K562 (cell line): Measurements from ENCODE around the gene C19orf47. TPM values are rescaled to one million over a fixed set of nuclear protein-coding genes. Genes with fewer than 3 reads are reported as not detected.
A peak's percentile ranks its signal among the peaks of the same experiment; 100 is the strongest.

ENCODE experiments used
- EWSR1 ChIP-seq: fragments of 450-650 bp; IDR thresholded peaks from 2 replicates; pipeline ENCODE4 v1.6.1; 2018; ENCODE audit warnings: borderline replicate concordance, mild to moderate bottlenecking, low read depth, moderate library complexity; ENCODE audit not compliant: partially characterized antibody
- GATAD2B ChIP-seq: fragments of 450-650 bp; IDR thresholded peaks from 2 replicates; pipeline ENCODE4 v1.6.1; 2017; ENCODE audit warnings: mild to moderate bottlenecking, borderline replicate concordance
- HCFC1 ChIP-seq: IDR thresholded peaks from 2 replicates; pipeline ENCODE4 v1.6.1; 2012; ENCODE audit warnings: low read depth, low read length, improper control_type of control experiment
- HEY1 ChIP-seq: fragments of 250-450 bp; sonication (Bioruptor Pico); IDR thresholded peaks from 2 replicates; pipeline ENCODE4 v1.5.0; 2020; ENCODE audit warnings: mild to moderate bottlenecking, moderate library complexity, borderline replicate concordance
- MEF2D ChIP-seq: conservative IDR thresholded peaks from 2 replicates; pipeline ENCODE4 v1.6.1; 2016; ENCODE audit warnings: low read depth, missing genetic modification characterization, missing compliant biosample characterization
- MTA2 ChIP-seq: fragments of 450-650 bp; IDR thresholded peaks from 2 replicates; pipeline ENCODE4 v1.6.1; 2016; ENCODE audit warnings: low read depth
- NR2C2 ChIP-seq, 2 experiments: fragments of 200-800 bp in 1 of 2; sonication (Bioruptor generic) in 1 of 2; sonication (generic) in 1 of 2; formaldehyde crosslinking in 1 of 2; IDR thresholded peaks; 2 replicates each; pipeline versions ENCODE4 v1.6.1 to v1.8.0; 2016 to 2022; ENCODE audit warnings: mild to moderate bottlenecking in 1 of 2, missing compliant biosample characterization in 1 of 2, missing genetic modification characterization in 1 of 2, missing genetic modification reagents in 1 of 2
- PHF20 ChIP-seq: fragments of 450-650 bp; IDR thresholded peaks from 2 replicates; pipeline ENCODE4 v1.6.1; 2018; ENCODE audit not compliant: partially characterized antibody
- PTBP1 ChIP-seq: fragments of 200-400 bp; formaldehyde crosslinking; IDR thresholded peaks from 2 replicates; pipeline ENCODE4 v1.6.1; 2017; ENCODE audit warnings: low read depth, low read length
- RCOR1 ChIP-seq, 2 experiments: IDR thresholded peaks; 2 replicates each; pipeline ENCODE4 v1.6.1; 2012; ENCODE audit warnings: low read depth in 2 of 2, low read length in 2 of 2, borderline replicate concordance in 1 of 2, improper control_type of control experiment in 1 of 2
- SIN3B ChIP-seq: fragments of 450-650 bp; IDR thresholded peaks from 2 replicates; pipeline ENCODE4 v1.6.1; 2017; ENCODE audit warnings: low read depth, mild to moderate bottlenecking, moderate library complexity
- polyA plus RNA-seq, 8 experiments: library from polyadenylated mRNA; depleted of rRNA in 4 of 8; stranded (reverse) in 5 of 8; unstranded in 3 of 8; fragments of >200 nt; fragmentation: Nextera tagmentation in 2 of 8; fragmentation: Illumina TruSeq in 1 of 8; extraction: Ambion mirVana in 2 of 8; extraction: Trizol in 1 of 8; gene quantifications; 2 replicates each; pipeline versions ENCODE4 v1.2.1 to v1.2.3, GENCODE V29; 2011 to 2014; ENCODE audit warnings: inconsistent platforms in 1 of 8, missing spikeins in 1 of 8
- total RNA-seq, 7 experiments: library from RNA; depleted of rRNA in 6 of 7; stranded (reverse); fragments of >200 nt in 6 of 7; fragmentation: Illumina TruSeq in 2 of 7; extraction: Trizol in 2 of 7; gene quantifications; 2 replicates each; pipeline versions ENCODE4 v1.2.1 to v1.2.3, GENCODE V29; 2011 to 2021; ENCODE audit warnings: low replicate concordance in 1 of 7
- TF ChIP-seq, protein P1 (sequence below), 2 experiments: fragments of 450-650 bp; formaldehyde crosslinking in 1 of 2; IDR thresholded peaks; 2 replicates each; pipeline versions ENCODE4 v1.4.0 to v1.6.1; 2014 to 2020; ENCODE audit warnings: mild to moderate bottlenecking in 2 of 2, borderline replicate concordance in 1 of 2, low read depth in 1 of 2
- TF ChIP-seq, protein P2 (sequence below), 2 experiments: fragments of 450-650 bp in 1 of 2; sonication (generic) in 1 of 2; formaldehyde crosslinking in 1 of 2; IDR thresholded peaks in 1 of 2; conservative IDR thresholded peaks in 1 of 2; 2 replicates each; pipeline versions ENCODE4 v1.6.1 to v1.8.1; 2016 to 2023; ENCODE audit warnings: mild to moderate bottlenecking in 2 of 2, moderate library complexity in 2 of 2, inconsistent platforms in 1 of 2, missing genetic modification reagents in 1 of 2
- TF ChIP-seq, protein P3 (sequence below): fragments of 250-450 bp; sonication (Bioruptor Pico); IDR thresholded peaks from 2 replicates; pipeline ENCODE4 v1.4.0; 2020

Gene C19orf47
- total and polyA plus RNA-seq, 9 of the 15 experiments (the other 6 are each of a cell fraction or from before 2014, with no cell fraction given): 0.08 to 26.1 (median 14.7) TPM

DNA sequence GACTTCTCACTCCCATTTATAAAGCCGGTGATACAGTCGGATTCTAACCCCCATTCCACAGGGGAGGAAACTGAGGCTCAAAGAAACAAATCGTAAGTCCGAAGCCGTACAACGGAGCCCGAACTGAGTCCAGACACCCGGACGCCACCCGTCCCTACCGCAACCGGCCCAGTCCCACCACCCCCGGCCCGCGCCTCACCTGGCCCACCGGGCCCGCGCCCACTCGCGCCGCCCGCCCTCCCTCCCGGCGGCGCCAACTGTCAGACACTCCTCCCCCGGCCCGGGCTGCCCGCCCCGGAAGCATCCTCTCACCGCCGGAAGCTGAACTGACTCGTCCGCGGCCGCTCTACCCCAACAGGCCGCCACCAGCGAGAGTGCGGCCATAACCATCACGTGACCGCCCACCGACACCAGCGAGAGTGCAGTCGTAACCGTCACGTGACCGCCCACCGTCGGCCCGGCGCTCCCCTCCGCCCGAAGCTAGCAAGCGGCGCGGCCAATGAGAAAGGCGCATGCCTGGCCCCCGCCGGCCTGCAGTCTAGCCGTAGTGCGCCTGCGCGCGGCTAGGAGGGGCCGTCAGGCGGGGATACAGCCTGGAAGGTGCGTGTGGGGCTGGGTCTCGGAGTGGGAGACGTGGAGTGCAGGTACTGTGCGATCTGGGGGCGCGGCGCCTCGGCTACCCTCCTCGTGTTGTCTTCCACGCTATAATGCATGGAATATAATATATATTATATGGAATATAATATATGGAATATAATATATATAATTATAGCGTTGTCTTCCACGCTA, at the start of gene C19orf47, which contains the start of gene PLD3 (continued):
- TF ChIP-seq, protein P1, sequence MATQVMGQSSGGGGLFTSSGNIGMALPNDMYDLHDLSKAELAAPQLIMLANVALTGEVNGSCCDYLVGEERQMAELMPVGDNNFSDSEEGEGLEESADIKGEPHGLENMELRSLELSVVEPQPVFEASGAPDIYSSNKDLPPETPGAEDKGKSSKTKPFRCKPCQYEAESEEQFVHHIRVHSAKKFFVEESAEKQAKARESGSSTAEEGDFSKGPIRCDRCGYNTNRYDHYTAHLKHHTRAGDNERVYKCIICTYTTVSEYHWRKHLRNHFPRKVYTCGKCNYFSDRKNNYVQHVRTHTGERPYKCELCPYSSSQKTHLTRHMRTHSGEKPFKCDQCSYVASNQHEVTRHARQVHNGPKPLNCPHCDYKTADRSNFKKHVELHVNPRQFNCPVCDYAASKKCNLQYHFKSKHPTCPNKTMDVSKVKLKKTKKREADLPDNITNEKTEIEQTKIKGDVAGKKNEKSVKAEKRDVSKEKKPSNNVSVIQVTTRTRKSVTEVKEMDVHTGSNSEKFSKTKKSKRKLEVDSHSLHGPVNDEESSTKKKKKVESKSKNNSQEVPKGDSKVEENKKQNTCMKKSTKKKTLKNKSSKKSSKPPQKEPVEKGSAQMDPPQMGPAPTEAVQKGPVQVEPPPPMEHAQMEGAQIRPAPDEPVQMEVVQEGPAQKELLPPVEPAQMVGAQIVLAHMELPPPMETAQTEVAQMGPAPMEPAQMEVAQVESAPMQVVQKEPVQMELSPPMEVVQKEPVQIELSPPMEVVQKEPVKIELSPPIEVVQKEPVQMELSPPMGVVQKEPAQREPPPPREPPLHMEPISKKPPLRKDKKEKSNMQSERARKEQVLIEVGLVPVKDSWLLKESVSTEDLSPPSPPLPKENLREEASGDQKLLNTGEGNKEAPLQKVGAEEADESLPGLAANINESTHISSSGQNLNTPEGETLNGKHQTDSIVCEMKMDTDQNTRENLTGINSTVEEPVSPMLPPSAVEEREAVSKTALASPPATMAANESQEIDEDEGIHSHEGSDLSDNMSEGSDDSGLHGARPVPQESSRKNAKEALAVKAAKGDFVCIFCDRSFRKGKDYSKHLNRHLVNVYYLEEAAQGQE (IDR thresholded peaks at IDR 0.05; ENCODE audit: borderline replicate concordance): peak; percentile 99
- TF ChIP-seq, protein P1 (CRISPR knock-in tag; IDR thresholded peaks at IDR 0.05; ENCODE audit: low read depth): 0 out of 2 replicates have a peak, but pooled peaks have one; percentile 70
- TF ChIP-seq EWSR1 (no peak), PTBP1 (no peak), MTA2 (no peak), HEY1 (CRISPR knock-in tag) (no peak), HCFC1 (peak; percentile 80), GATAD2B (no peak), PHF20 (peak; percentile 94), MEF2D (tag) (no peak), NR2C2 (CRISPR knock-in tag; IDR thresholded peaks at IDR 0.05) (peak; percentile 93), NR2C2 (tag; IDR thresholded peaks at IDR 0.05) (peak; percentile 99), RCOR1 (IDR thresholded peaks at IDR 0.05; ENCODE audit: borderline replicate concordance in 1 of 2, low read depth in 2 of 2, low read length in 2 of 2) (peak in 1 of 2 experiments; percentile 73; a peak in 1 of 4 replicates), SIN3B (peak; percentile 65; the same call in 1 of the 2 replicates)
- TF ChIP-seq, protein P2, sequence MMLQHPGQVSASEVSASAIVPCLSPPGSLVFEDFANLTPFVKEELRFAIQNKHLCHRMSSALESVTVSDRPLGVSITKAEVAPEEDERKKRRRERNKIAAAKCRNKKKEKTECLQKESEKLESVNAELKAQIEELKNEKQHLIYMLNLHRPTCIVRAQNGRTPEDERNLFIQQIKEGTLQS (IDR thresholded peaks at IDR 0.05): peak; percentile 67
- TF ChIP-seq, protein P2 (CRISPR knock-in tag; conservative IDR thresholded peaks at IDR 0.05): 0 out of 2 replicates have a peak, but pooled peaks have one; percentile 19
- TF ChIP-seq, protein P3, sequence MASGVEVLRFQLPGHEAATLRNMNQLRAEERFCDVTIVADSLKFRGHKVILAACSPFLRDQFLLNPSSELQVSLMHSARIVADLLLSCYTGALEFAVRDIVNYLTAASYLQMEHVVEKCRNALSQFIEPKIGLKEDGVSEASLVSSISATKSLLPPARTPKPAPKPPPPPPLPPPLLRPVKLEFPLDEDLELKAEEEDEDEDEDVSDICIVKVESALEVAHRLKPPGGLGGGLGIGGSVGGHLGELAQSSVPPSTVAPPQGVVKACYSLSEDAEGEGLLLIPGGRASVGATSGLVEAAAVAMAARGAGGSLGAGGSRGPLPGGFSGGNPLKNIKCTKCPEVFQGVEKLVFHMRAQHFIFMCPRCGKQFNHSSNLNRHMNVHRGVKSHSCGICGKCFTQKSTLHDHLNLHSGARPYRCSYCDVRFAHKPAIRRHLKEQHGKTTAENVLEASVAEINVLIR (CRISPR knock-in tag): peak; percentile 59; the same call in 1 of the 2 replicates
